GM12878 (cell line): ENCODE results near the gene SHOC2. TPM values are rescaled to one million over a fixed set of nuclear protein-coding genes. Genes with fewer than 3 reads are reported as not detected.

Source experiments
- ATF7 ChIP-seq: fragments of 450-650 bp; IDR thresholded peaks from 2 replicates; pipeline ENCODE4 v1.6.1; 2016; ENCODE audit warnings: low read depth, mild to moderate bottlenecking
- BCLAF1 ChIP-seq: fragments of 450-650 bp; IDR thresholded peaks from 2 replicates; pipeline ENCODE4 v1.6.1; 2017; ENCODE audit warnings: antibody characterized with exemption, mild to moderate bottlenecking, moderate library complexity
- CBFB ChIP-seq: IDR thresholded peaks from 2 replicates; pipeline ENCODE4 v1.6.1; 2016; ENCODE audit warnings: antibody characterized with exemption, low read depth
- CUX1 ChIP-seq: IDR thresholded peaks from 2 replicates; pipeline ENCODE4 v1.6.1; 2012; ENCODE audit warnings: improper control_type of control experiment, low read depth, low read length; ENCODE audit not compliant: insufficient replicate concordance
- DPF2 ChIP-seq: fragments of 450-650 bp; IDR thresholded peaks from 2 replicates; pipeline ENCODE4 v1.6.1; 2017; ENCODE audit warnings: mild to moderate bottlenecking
- EED ChIP-seq: sonication (generic); IDR thresholded peaks from 2 replicates; pipeline ENCODE4 v1.6.1; 2016; ENCODE audit warnings: antibody characterized with exemption, low read depth
- ETV6 ChIP-seq, 2 experiments: fragments of 450-650 bp in 1 of 2; IDR thresholded peaks in 1 of 2; conservative IDR thresholded peaks in 1 of 2; 2 replicates each; pipeline ENCODE4 v1.6.1; 2014; ENCODE audit warnings: antibody characterized with exemption in 1 of 2, borderline replicate concordance in 1 of 2, low read depth in 1 of 2, mild to moderate bottlenecking in 1 of 2, moderate library complexity in 1 of 2
- HSF1 ChIP-seq: fragments of 150-350 bp; IDR thresholded peaks from 2 replicates; pipeline ENCODE4 v1.6.1; 2014; ENCODE audit warnings: mild to moderate bottlenecking, low read depth, low read length
- NR2C2 ChIP-seq: IDR thresholded peaks from 2 replicates; pipeline ENCODE4 v1.6.1; 2011; ENCODE audit warnings: borderline replicate concordance, low read depth; ENCODE audit not compliant: control insufficient read depth, insufficient read length
- PBX3 ChIP-seq: IDR thresholded peaks from 2 replicates; pipeline ENCODE4 v1.6.1; 2011; ENCODE audit warnings: mild to moderate bottlenecking, low read depth, low read length, moderate library complexity; ENCODE audit not compliant: insufficient replicate concordance
- POU2F2 ChIP-seq: IDR thresholded peaks from 3 replicates; pipeline ENCODE4 v1.6.1; 2011; ENCODE audit warnings: low read depth, mild to moderate bottlenecking, low read length, borderline replicate concordance
- USF2 ChIP-seq: IDR thresholded peaks from 2 replicates; pipeline ENCODE4 v1.6.1; 2011; ENCODE audit warnings: low read depth, low read length, improper control_type of control experiment, borderline replicate concordance
- polyA plus RNA-seq, 11 experiments: library from polyadenylated mRNA; depleted of rRNA in 4 of 11; unstranded in 6 of 11; stranded (reverse) in 5 of 11; fragments of >200 nt; fragmentation: Nextera tagmentation in 4 of 11; fragmentation: Illumina TruSeq in 1 of 11; extraction: Ambion mirVana in 4 of 11; extraction: Trizol in 1 of 11; gene quantifications; 1 replicate in 1 of 11; 2 replicates in 10 of 11; pipeline versions ENCODE4 v1.2.1 to v1.2.3, GENCODE V29; 2011 to 2016; ENCODE audit warnings: inconsistent platforms in 2 of 11, missing spikeins in 2 of 11, low read depth in 1 of 11
- total RNA-seq, 4 experiments: library from RNA; depleted of rRNA in 3 of 4; stranded (reverse); fragments of >200 nt in 3 of 4; fragmentation: Illumina TruSeq in 1 of 4; extraction: Trizol in 1 of 4; gene quantifications; 2 replicates each; pipeline versions ENCODE4 v1.2.1 to v1.2.3, GENCODE V29; 2013 to 2021

Gene SHOC2
- total and polyA plus RNA-seq, 10 of the 15 experiments (the other 5 are each of a cell fraction or from before 2014, with no cell fraction given): 24.8 to 65.3 (median 42.6) TPM

GRCh38 chr10:110919971-110920881 is 822 bp downstream of the SHOC2 start (continued):
- no peak for TF ChIP-seq USF2
- no peak for TF ChIP-seq ETV6 (conservative IDR thresholded peaks at IDR 0.05 in 1 of 2, IDR thresholded peaks at IDR 0.05 in 1 of 2; ENCODE audit: borderline replicate concordance in 1 of 2, low read depth in 1 of 2)
- TF ChIP-seq PBX3: no peak
- TF ChIP-seq CBFB: no peak
- TF ChIP-seq HSF1: no peak
- no peak for TF ChIP-seq CUX1
- TF ChIP-seq NR2C2: no peak
- TF ChIP-seq POU2F2: no peak
- TF ChIP-seq BCLAF1: no peak
- TF ChIP-seq EED: no peak
- TF ChIP-seq ATF7: no peak
- TF ChIP-seq DPF2: peak; percentile 3; the same call in 1 of the 2 replicates
